ENCODE results near the gene LTBP1.

DNA sequence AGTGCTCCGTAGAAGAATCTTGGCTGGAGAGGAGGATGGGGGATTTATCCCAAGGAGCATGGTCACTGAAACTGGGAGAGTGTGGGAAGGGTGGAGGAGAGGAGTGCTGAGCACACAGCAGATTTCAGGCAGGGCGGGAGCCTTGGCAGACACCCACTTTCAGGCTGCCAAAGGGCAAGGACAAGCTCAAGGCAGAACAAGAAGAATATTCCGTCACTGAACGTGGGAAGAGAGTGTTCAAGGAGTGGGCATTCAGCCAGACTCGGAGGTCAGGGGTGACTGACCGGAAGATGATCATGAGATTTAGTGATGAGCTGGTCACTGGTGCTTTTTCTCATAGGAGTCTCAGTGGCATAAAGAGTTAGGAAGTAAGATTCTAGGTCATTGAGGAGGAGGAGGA, 393.5 kb downstream of the LTBP1 start:
- TF ChIP-seq, protein P1, sequence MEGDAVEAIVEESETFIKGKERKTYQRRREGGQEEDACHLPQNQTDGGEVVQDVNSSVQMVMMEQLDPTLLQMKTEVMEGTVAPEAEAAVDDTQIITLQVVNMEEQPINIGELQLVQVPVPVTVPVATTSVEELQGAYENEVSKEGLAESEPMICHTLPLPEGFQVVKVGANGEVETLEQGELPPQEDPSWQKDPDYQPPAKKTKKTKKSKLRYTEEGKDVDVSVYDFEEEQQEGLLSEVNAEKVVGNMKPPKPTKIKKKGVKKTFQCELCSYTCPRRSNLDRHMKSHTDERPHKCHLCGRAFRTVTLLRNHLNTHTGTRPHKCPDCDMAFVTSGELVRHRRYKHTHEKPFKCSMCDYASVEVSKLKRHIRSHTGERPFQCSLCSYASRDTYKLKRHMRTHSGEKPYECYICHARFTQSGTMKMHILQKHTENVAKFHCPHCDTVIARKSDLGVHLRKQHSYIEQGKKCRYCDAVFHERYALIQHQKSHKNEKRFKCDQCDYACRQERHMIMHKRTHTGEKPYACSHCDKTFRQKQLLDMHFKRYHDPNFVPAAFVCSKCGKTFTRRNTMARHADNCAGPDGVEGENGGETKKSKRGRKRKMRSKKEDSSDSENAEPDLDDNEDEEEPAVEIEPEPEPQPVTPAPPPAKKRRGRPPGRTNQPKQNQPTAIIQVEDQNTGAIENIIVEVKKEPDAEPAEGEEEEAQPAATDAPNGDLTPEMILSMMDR (conservative IDR thresholded peaks at IDR 0.05; ENCODE audit: low read depth in 2 of 2): no peak
- no peak for TF ChIP-seq REST (IDR thresholded peaks at IDR 0.05; ENCODE audit: unreplicated experiment)
- TF ChIP-seq, protein P2, sequence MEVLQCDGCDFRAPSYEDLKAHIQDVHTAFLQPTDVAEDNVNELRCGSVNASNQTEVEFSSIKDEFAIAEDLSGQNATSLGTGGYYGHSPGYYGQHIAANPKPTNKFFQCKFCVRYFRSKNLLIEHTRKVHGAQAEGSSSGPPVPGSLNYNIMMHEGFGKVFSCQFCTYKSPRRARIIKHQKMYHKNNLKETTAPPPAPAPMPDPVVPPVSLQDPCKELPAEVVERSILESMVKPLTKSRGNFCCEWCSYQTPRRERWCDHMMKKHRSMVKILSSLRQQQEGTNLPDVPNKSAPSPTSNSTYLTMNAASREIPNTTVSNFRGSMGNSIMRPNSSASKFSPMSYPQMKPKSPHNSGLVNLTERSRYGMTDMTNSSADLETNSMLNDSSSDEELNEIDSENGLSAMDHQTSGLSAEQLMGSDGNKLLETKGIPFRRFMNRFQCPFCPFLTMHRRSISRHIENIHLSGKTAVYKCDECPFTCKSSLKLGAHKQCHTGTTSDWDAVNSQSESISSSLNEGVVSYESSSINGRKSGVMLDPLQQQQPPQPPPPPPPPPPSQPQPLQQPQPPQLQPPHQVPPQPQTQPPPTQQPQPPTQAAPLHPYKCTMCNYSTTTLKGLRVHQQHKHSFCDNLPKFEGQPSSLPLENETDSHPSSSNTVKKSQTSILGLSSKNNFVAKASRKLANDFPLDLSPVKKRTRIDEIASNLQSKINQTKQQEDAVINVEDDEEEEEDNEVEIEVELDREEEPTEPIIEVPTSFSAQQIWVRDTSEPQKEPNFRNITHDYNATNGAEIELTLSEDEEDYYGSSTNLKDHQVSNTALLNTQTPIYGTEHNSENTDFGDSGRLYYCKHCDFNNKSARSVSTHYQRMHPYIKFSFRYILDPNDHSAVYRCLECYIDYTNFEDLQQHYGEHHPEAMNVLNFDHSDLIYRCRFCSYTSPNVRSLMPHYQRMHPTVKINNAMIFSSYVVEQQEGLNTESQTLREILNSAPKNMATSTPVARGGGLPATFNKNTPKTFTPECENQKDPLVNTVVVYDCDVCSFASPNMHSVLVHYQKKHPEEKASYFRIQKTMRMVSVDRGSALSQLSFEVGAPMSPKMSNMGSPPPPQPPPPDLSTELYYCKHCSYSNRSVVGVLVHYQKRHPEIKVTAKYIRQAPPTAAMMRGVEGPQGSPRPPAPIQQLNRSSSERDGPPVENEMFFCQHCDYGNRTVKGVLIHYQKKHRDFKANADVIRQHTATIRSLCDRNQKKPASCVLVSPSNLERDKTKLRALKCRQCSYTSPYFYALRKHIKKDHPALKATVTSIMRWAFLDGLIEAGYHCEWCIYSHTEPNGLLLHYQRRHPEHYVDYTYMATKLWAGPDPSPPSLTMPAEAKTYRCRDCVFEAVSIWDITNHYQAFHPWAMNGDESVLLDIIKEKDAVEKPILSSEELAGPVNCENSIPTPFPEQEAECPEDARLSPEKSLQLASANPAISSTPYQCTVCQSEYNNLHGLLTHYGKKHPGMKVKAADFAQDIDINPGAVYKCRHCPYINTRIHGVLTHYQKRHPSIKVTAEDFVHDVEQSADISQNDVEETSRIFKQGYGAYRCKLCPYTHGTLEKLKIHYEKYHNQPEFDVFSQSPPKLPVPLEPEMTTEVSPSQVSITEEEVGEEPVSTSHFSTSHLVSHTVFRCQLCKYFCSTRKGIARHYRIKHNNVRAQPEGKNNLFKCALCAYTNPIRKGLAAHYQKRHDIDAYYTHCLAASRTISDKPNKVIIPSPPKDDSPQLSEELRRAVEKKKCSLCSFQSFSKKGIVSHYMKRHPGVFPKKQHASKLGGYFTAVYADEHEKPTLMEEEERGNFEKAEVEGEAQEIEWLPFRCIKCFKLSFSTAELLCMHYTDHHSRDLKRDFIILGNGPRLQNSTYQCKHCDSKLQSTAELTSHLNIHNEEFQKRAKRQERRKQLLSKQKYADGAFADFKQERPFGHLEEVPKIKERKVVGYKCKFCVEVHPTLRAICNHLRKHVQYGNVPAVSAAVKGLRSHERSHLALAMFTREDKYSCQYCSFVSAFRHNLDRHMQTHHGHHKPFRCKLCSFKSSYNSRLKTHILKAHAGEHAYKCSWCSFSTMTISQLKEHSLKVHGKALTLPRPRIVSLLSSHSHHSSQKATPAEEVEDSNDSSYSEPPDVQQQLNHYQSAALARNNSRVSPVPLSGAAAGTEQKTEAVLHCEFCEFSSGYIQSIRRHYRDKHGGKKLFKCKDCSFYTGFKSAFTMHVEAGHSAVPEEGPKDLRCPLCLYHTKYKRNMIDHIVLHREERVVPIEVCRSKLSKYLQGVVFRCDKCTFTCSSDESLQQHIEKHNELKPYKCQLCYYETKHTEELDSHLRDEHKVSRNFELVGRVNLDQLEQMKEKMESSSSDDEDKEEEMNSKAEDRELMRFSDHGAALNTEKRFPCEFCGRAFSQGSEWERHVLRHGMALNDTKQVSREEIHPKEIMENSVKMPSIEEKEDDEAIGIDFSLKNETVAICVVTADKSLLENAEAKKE (CRISPR knock-in tag; IDR thresholded peaks at IDR 0.05): no peak
- TF ChIP-seq POLR2AphosphoS5 (IDR thresholded peaks at IDR 0.05; ENCODE audit: low read depth): no peak
- no peak for TF ChIP-seq EZH2 (IDR thresholded peaks at IDR 0.05; ENCODE audit: low read depth, unreplicated experiment)
- no peak for TF ChIP-seq EZH2phosphoT487 (IDR thresholded peaks at IDR 0.05; ENCODE audit: unreplicated experiment)
- TF ChIP-seq NANOG (IDR thresholded peaks at IDR 0.05; ENCODE audit: borderline replicate concordance): no peak
- no peak for TF ChIP-seq ETS1 (IDR thresholded peaks at IDR 0.05)
- TF ChIP-seq ZNF331 (CRISPR knock-in tag; IDR thresholded peaks at IDR 0.05; ENCODE audit: low read depth): no peak
- TF ChIP-seq JUNB (IDR thresholded peaks at IDR 0.05; ENCODE audit: unreplicated experiment): no peak
- no peak for TF ChIP-seq CREB1 (CRISPR knock-in tag; IDR thresholded peaks at IDR 0.05; ENCODE audit: low read depth)
- no peak for TF ChIP-seq ZNF114 (CRISPR knock-in tag; IDR thresholded peaks at IDR 0.05)

Measured in GM23338 (cell line).